ENCODE measurements around the gene HNRNPU.

The HNRNPU gene

GRCh38 chr1:244862699-244863490 lies 1.4 kb downstream of the HNRNPU start:
- DNase-seq, result peak; percentile 99

GRCh38 chr1:244862354-244862698 lies 2.0 kb downstream of the HNRNPU start:
- DNase-seq, result no peak

- no peak for DNase-seq
Observed at GRCh38 chr1:244861683-244862082, 2.7 kb downstream of the HNRNPU start.

GRCh38 chr1:244860914-244861610 lies 3.3 kb downstream of the HNRNPU start:
- DNase-seq, result no peak

- no peak for DNase-seq
Observed at GRCh38 chr1:244860078-244860477, 4.3 kb downstream of the HNRNPU start.

GRCh38 chr1:244858357-244858756 lies 6.0 kb downstream of the HNRNPU start:
- no peak for DNase-seq

- DNase-seq, result no peak
Observed at GRCh38 chr1:244857761-244858160, 6.6 kb downstream of the HNRNPU start.

- no peak for DNase-seq
Observed at GRCh38 chr1:244854865-244855578, 9.3 kb downstream of the HNRNPU start.

GRCh38 chr1:244854166-244854565 lies 10.2 kb downstream of the HNRNPU start:
- no peak for DNase-seq

- DNase-seq, result no peak
Observed at GRCh38 chr1:244852694-244853093, 11.6 kb downstream of the HNRNPU start.

- no peak for DNase-seq
Observed at GRCh38 chr1:244851546-244852231, 12.7 kb downstream of the HNRNPU start.

GRCh38 chr1:244850896-244851295 lies 13.4 kb downstream of the HNRNPU start:
- no peak for DNase-seq

- DNase-seq, result no peak
Observed at GRCh38 chr1:244850099-244850852, 14.1 kb downstream of the HNRNPU start.

- no peak for DNase-seq
Observed at GRCh38 chr1:244849189-244849866, 15.0 kb downstream of the HNRNPU start.

- DNase-seq, result no peak
Observed at GRCh38 chr1:244846653-244847052, 17.7 kb downstream of the HNRNPU start.

GRCh38 chr1:244844155-244845121 lies 19.9 kb downstream of the HNRNPU start:
- DNase-seq, result no peak

- no peak for DNase-seq
Observed at GRCh38 chr1:244843148-244843978, 21.0 kb downstream of the HNRNPU start.

- no peak for DNase-seq
Observed at GRCh38 chr1:244841273-244841927, 22.9 kb downstream of the HNRNPU start.

GRCh38 chr1:244840219-244840794 lies 24.0 kb downstream of the HNRNPU start:
- no peak for DNase-seq

Measured in CD4-positive, alpha-beta T cell treated with Interleukin-17A for 4 hours (primary cell).